Measurements from ENCODE around the gene AARS2. TPM values are rescaled to one million over a fixed set of nuclear protein-coding genes. Genes with fewer than 3 reads are reported as not detected.
"Not testable (repeated sequence)": the region's sequence is repeated elsewhere in the genome, so short reads cannot be mapped to it uniquely, and the experiment has no call there.

The AARS2 gene
- polyA plus RNA-seq, 2 of the 4 experiments (the other 2 are of a cell fraction), result 4.3 to 6.2 TPM

DNA sequence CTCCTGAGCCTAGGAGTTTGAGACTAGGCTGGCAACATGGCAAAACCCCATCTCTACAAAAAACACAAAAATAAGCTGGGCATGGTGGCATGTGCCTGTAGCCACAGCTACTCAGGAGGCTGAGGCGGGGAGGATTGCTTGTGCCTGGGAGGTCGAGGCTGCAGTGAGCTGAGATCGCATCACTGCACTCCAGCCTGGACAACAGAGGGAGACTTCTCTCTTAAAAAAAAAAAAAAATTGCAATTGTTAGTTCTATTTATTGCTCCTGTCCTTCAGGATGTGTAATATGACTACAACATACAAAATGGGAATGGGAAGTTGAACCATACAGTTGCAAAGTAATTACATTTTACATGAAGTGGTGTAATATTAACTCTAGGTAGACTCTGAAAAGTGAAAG is 8.1 kb upstream of the AARS2 start:
- no peak for ATAC-seq
- WGBS (ENCODE audit: missing lambda C conversion rate), result 34% methylated on average over 3 of the region's 3 CpGs
- no peak for DNase-seq (ENCODE audit: low read depth in 1 of 2, low spot score in 1 of 2)
- Histone ChIP-seq H3K9me3 (no peaks in the 10 kb centered on the region), H3K4me3 (no peak overlapping the region), H3K27ac (no peak overlapping the region), H3K4me2 (no peak overlapping the region), H3K4me1 (no peaks in the 10 kb centered on the region)
- CTCF ChIA-PET, result interaction anchor here (0.8 to 1.5 kb wide), 3 partner anchors 8 to 55 kb away, joined by 3 to 4 read pairs (median 3); partner anchors contain the start of gene AARS2
- FAIRE-seq, result no peak
- TF ChIP-seq, protein P1, sequence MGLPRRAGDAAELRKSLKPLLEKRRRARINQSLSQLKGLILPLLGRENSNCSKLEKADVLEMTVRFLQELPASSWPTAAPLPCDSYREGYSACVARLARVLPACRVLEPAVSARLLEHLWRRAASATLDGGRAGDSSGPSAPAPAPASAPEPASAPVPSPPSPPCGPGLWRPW (IDR thresholded peaks at IDR 0.05), result no peak
- TF ChIP-seq FOSB (CRISPR knock-in tag; IDR thresholded peaks at IDR 0.05) (no peak), TFCP2L1 (CRISPR knock-in tag; IDR thresholded peaks at IDR 0.05) (no peak), ZFP36 (IDR thresholded peaks at IDR 0.05; ENCODE audit: borderline replicate concordance, partially characterized antibody) (no peak), PHF8 (IDR thresholded peaks at IDR 0.05; ENCODE audit: borderline replicate concordance, low read depth) (no peak), JUN (IDR thresholded peaks at IDR 0.05) (no peak), NPAS2 (CRISPR knock-in tag; IDR thresholded peaks at IDR 0.05; ENCODE audit: borderline replicate concordance) (no peak), POLR2A (IDR thresholded peaks at IDR 0.05; ENCODE audit: low read length) (no peak), RARB (CRISPR knock-in tag; IDR thresholded peaks at IDR 0.05) (no peak), CBX2 (IDR thresholded peaks at IDR 0.05; ENCODE audit: borderline replicate concordance, low read depth) (no peak), EHF (CRISPR knock-in tag; IDR thresholded peaks at IDR 0.05) (no peak), MAX (IDR thresholded peaks at IDR 0.05) (no peak), KDM5A (IDR thresholded peaks at IDR 0.05) (no peak), MAZ (IDR thresholded peaks at IDR 0.05; ENCODE audit: borderline replicate concordance, low read depth, low read length) (no peak), GATA3 (IDR thresholded peaks at IDR 0.05; ENCODE audit: borderline replicate concordance) (no peak), MAFK (IDR thresholded peaks at IDR 0.05; ENCODE audit: partially characterized antibody) (no peak), CHD4 (IDR thresholded peaks at IDR 0.05; ENCODE audit: borderline replicate concordance) (no peak), HOXB13 (CRISPR knock-in tag; IDR thresholded peaks at IDR 0.05; ENCODE audit: low read depth) (no peak), NFE2L2 (conservative IDR thresholded peaks at IDR 0.05; ENCODE audit: low read length) (no peak)
- POLR2A ChIA-PET, result no interaction called here

DNA sequence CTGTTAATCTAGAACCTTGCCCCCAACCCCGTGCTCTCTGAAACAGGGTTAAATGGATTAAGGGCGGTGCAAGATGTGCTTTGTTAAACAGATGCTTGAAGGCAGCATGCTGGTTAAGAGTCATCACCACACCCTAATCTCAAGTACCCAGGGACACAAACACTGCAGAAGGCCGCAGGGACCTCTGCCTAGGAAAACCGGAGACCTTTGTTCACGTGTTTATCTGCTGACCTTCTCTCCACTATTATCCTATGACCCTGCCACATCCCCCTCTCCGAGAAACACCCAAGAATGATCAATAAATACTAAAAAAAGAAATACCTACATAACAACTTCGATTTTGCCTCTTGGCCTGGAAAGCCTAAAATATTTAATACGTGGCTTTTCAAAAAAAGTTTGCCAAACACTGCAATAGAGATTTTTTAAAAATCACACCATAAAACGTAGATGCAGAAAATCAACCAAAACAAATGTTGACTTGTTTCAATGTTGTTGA is 4.0 kb upstream of the AARS2 start:
- H3K4me2 ChIP-seq; FAIRE-seq; H3K27ac ChIP-seq; H3K9me3 ChIP-seq; POLR2A ChIA-PET; H3K4me1 ChIP-seq; ATAC-seq; DNase-seq (ENCODE audit: low read depth in 1 of 2, low spot score in 1 of 2); H3K4me3 ChIP-seq: not testable (repeated sequence)
- CTCF ChIA-PET, result interaction anchor here (0.6 kb wide), 1 partner anchor 641 kb away, joined by 3 read pairs; no protein-coding TSS in a partner anchor
- WGBS (ENCODE audit: missing lambda C conversion rate), result 41% methylated on average over 9 of the region's 9 CpGs

- CTCF ChIA-PET, result no interaction called here
- H3K4me2 ChIP-seq, result no peak overlapping the region
- 68% methylated on average over 11 of the region's 12 CpGs for WGBS (ENCODE audit: missing lambda C conversion rate)
- H3K9me3 ChIP-seq, result no peaks in the 10 kb centered on the region
- DNase-seq (ENCODE audit: low read depth in 1 of 2, low spot score in 1 of 2), result no peak
- H3K4me3 ChIP-seq, result no peak overlapping the region
- H3K4me1 ChIP-seq, result peaks cover 7% of the 10 kb centered on the region; the same call in 2 of the 3 replicates
- POLR2A ChIA-PET, result no interaction called here
- no peak for FAIRE-seq
- H3K27ac ChIP-seq, result no peak overlapping the region
- no peak for ATAC-seq
- TF ChIP-seq POLR2AphosphoS2 (conservative IDR thresholded peaks at IDR 0.05; ENCODE audit: low read length), result no peak
- TF ChIP-seq MAZ (IDR thresholded peaks at IDR 0.05; ENCODE audit: borderline replicate concordance, low read depth, low read length), result no peak
- TF ChIP-seq ESRRA (IDR thresholded peaks at IDR 0.05; ENCODE audit: borderline replicate concordance, low read length), result no peak
- no peak for TF ChIP-seq CBX8 (IDR thresholded peaks at IDR 0.05)
- TF ChIP-seq SREBF2 (IDR thresholded peaks at IDR 0.05), result no peak
- no peak for TF ChIP-seq JUN (IDR thresholded peaks at IDR 0.05)
- TF ChIP-seq HOXB13 (CRISPR knock-in tag; IDR thresholded peaks at IDR 0.05; ENCODE audit: low read depth), result no peak
- no peak for TF ChIP-seq RFX5 (IDR thresholded peaks at IDR 0.05)
- TF ChIP-seq PBX3 (IDR thresholded peaks at IDR 0.05), result no peak
- TF ChIP-seq FOXS1 (CRISPR knock-in tag; IDR thresholded peaks at IDR 0.05), result no peak
- no peak for TF ChIP-seq CBX2 (IDR thresholded peaks at IDR 0.05; ENCODE audit: borderline replicate concordance, low read depth)
Observed at GRCh38 chr6:44316481-44316880, 3.3 kb upstream of the AARS2 start.
